ENCODE results near the gene FABP1.

- no peak for TF ChIP-seq CTCF (conservative IDR thresholded peaks at IDR 0.05)
- no peak for TF ChIP-seq ZFX (IDR thresholded peaks at IDR 0.05)
Observed at GRCh38 chr2:88086401-88086800, 41.5 kb downstream of the FABP1 start.
